Common myeloid progenitor, CD34-positive (primary cell): Measurements from ENCODE around the gene ZFHX3.
"Not testable (repeated sequence)": the region's sequence is repeated elsewhere in the genome, so short reads cannot be mapped to it uniquely, and the experiment has no call there.

Experiments used
- CTCF ChIA-PET: fragments of 350-600 bp; sonication (Branson Sonifier 250); formaldehyde crosslinking; loops from one replicate; lab custom pipeline; 2021; ENCODE audit warnings: antibody characterized with exemption; lab: Charles Lee
- POLR2A ChIA-PET: fragments of 350-600 bp; sonication (Branson Sonifier 250); formaldehyde crosslinking; loops from one replicate; lab custom pipeline; 2021; ENCODE audit warnings: antibody characterized with exemption; lab: Charles Lee
- DNase-seq, 3 donors: peaks; one replicate each; pipeline versions ENCODE4 v3.0.0 to v3.0.0-alpha.2; 2013
- H3K27ac ChIP-seq, 2 experiments: 1 replicate in 1 of 2; 2 replicates in 1 of 2; pipeline ENCODE4 v1.7.0; 2013; ENCODE audit warnings: inconsistent platforms in 2 of 2, low read length in 2 of 2, mild to moderate bottlenecking in 2 of 2, low read depth in 1 of 2, moderate library complexity in 1 of 2; ENCODE audit not compliant: severe bottlenecking in 2 of 2, insufficient read depth in 1 of 2, poor library complexity in 1 of 2
- H3K27me3 ChIP-seq, 5 experiments: replicated peaks in 2 of 5; 1 replicate in 3 of 5; 2 replicates in 2 of 5; pipeline versions ENCODE4 v1.6.1 to v1.7.0; 2013; ENCODE audit warnings: low read length in 4 of 5, mild to moderate bottlenecking in 2 of 5, moderate library complexity in 2 of 5, inconsistent platforms in 1 of 5; ENCODE audit not compliant: insufficient read depth in 5 of 5, control insufficient read depth in 4 of 5
- H3K36me3 ChIP-seq, 4 experiments: 1 replicate in 2 of 4; 2 replicates in 2 of 4; pipeline versions ENCODE4 v1.6.1 to v1.7.0; 2013; ENCODE audit warnings: low read length in 3 of 4, control low read depth in 1 of 4, mild to moderate bottlenecking in 1 of 4; ENCODE audit not compliant: control insufficient read depth in 4 of 4, insufficient read depth in 4 of 4
- H3K4me1 ChIP-seq, 4 experiments: 1 replicate in 3 of 4; 2 replicates in 1 of 4; pipeline versions ENCODE4 v1.6.1 to v1.7.1; 2013; ENCODE audit warnings: low read length in 3 of 4, mild to moderate bottlenecking in 3 of 4, control low read depth in 1 of 4, inconsistent platforms in 1 of 4, moderate library complexity in 1 of 4; ENCODE audit not compliant: control insufficient read depth in 4 of 4, insufficient read depth in 4 of 4; ENCODE audit errors: control extremely low read depth in 1 of 4
- H3K4me3 ChIP-seq, 7 experiments: 1 replicate in 4 of 7; 2 replicates in 3 of 7; pipeline versions ENCODE4 v1.5.1 to v1.7.0; 2013; ENCODE audit warnings: mild to moderate bottlenecking in 7 of 7, low read length in 6 of 7, moderate library complexity in 6 of 7, inconsistent platforms in 2 of 7, low read depth in 2 of 7, control low read depth in 1 of 7; ENCODE audit not compliant: insufficient read depth in 4 of 7, control insufficient read depth in 1 of 7; ENCODE audit errors: extremely low read depth in 1 of 7
- H3K9me3 ChIP-seq, 5 experiments: 1 replicate in 4 of 5; 2 replicates in 1 of 5; pipeline versions ENCODE4 v1.6.1 to v1.7.1; 2013; ENCODE audit warnings: low read length in 4 of 5, mild to moderate bottlenecking in 2 of 5, inconsistent platforms in 1 of 5, low read depth in 1 of 5, moderate library complexity in 1 of 5; ENCODE audit not compliant: control insufficient read depth in 4 of 5, insufficient read depth in 2 of 5; ENCODE audit errors: control extremely low read depth in 1 of 5
- WGBS: methylation state at CpG from one replicate; pipeline ENCODE4 v1.1.5; 2013; ENCODE audit not compliant: insufficient coverage; 5-methylcytosine and 5-hydroxymethylcytosine counted together

The ZFHX3 gene

GRCh38 chr16:72996291-72997062 is 51.5 kb downstream of the ZFHX3 start:
- POLR2A ChIA-PET: no interaction called here

GRCh38 chr16:72995882-72996270 is 52.1 kb downstream of the ZFHX3 start:
- 97% methylated on average over 4 of the region's 9 CpGs for WGBS
- H3K4me1 ChIP-seq, DNase-seq, H3K9me3 ChIP-seq, H3K36me3 ChIP-seq, H3K27me3 ChIP-seq, POLR2A ChIA-PET, H3K27ac ChIP-seq, H3K4me3 ChIP-seq: not testable (repeated sequence)
- CTCF ChIA-PET: interaction anchor here (1.0 to 2.2 kb wide), 3 partner anchors 9 to 57 kb away, joined by 4 to 6 read pairs (median 4); no protein-coding TSS in a partner anchor

More at GRCh38 chr16:72996291-72997062, 51.5 kb downstream of the ZFHX3 start:
- no peak overlapping the region for H3K27ac ChIP-seq
- H3K36me3 ChIP-seq: no peaks in the 10 kb centered on the region
- 93% methylated on average over 10 of the region's 11 CpGs for WGBS
- no peak overlapping the region for H3K4me3 ChIP-seq
- CTCF ChIA-PET: interaction anchor here (0.7 to 2.2 kb wide), 2 partner anchors 10 to 200 kb away, joined by 3 to 6 read pairs; no protein-coding TSS in a partner anchor
- H3K9me3 ChIP-seq: peaks cover 0 to 6% (median 4%) of the 10 kb centered on the region in 5 experiments
- H3K27me3 ChIP-seq: no peaks in the 10 kb centered on the region
- no peak for DNase-seq
- H3K4me1 ChIP-seq: no peaks in the 10 kb centered on the region

GRCh38 chr16:72995151-72995881 is 52.6 kb downstream of the ZFHX3 start:
- CTCF ChIA-PET: interaction anchor here (1.0 to 2.2 kb wide), 6 partner anchors 9 to 56 kb away, joined by 3 to 6 read pairs (median 4); partner anchors contain the start of gene ZFHX3
- DNase-seq: peak; percentile 19 to 54 (median 52)
- 89% methylated on average over 13 of the region's 18 CpGs for WGBS

GRCh38 chr16:72992142-72992601 is 55.8 kb downstream of the ZFHX3 start:
- Histone ChIP-seq H3K4me1 (peaks cover 0 to 12% (median 8%) of the 10 kb centered on the region in 4 experiments), H3K27ac (no peak overlapping the region), H3K27me3 (no peaks in the 10 kb centered on the region), H3K36me3 (no peaks in the 10 kb centered on the region), H3K9me3 (no peaks in the 10 kb centered on the region), H3K4me3 (no peak overlapping the region)
- ChIA-PET CTCF (no interaction called here), POLR2A (no interaction called here)
- no peak for DNase-seq
- WGBS: 97% methylated on average over 5 of the region's 6 CpGs

More at GRCh38 chr16:72995151-72995881, 52.6 kb downstream of the ZFHX3 start:
- POLR2A ChIA-PET: no interaction called here
- H3K27me3 ChIP-seq: no peaks in the 10 kb centered on the region
- H3K36me3 ChIP-seq: no peaks in the 10 kb centered on the region
- no peak overlapping the region for H3K27ac ChIP-seq
- H3K4me3 ChIP-seq: no peak overlapping the region
- H3K4me1 ChIP-seq: peaks cover 0 to 4% (median 3%) of the 10 kb centered on the region in 4 experiments
- no peaks in the 10 kb centered on the region for H3K9me3 ChIP-seq

GRCh38 chr16:72991644-72992043 is 56.3 kb downstream of the ZFHX3 start:
- no peaks in the 10 kb centered on the region for H3K9me3 ChIP-seq
- H3K4me3 ChIP-seq: no peak overlapping the region
- H3K27me3 ChIP-seq: no peaks in the 10 kb centered on the region
- H3K36me3 ChIP-seq: no peaks in the 10 kb centered on the region
- POLR2A ChIA-PET: no interaction called here
- CTCF ChIA-PET: no interaction called here
- WGBS: 100% methylated on average over 2 of the region's 6 CpGs
- H3K4me1 ChIP-seq: peaks cover 0 to 12% (median 8%) of the 10 kb centered on the region in 4 experiments
- DNase-seq: no peak
- no peak overlapping the region for H3K27ac ChIP-seq

- ChIA-PET POLR2A (no interaction called here), CTCF (no interaction called here)
- no peak overlapping the region for H3K27ac ChIP-seq
- WGBS: 100% methylated on average over 2 of the region's 2 CpGs
- DNase-seq: no peak
- no peaks in the 10 kb centered on the region for H3K36me3 ChIP-seq
- H3K4me3 ChIP-seq: no peak overlapping the region
- peaks cover 0 to 12% (median 8%) of the 10 kb centered on the region in 4 experiments for H3K4me1 ChIP-seq
- no peaks in the 10 kb centered on the region for H3K27me3 ChIP-seq
- H3K9me3 ChIP-seq: no peaks in the 10 kb centered on the region
These were observed 56.7 kb downstream of the ZFHX3 start for GRCh38 chr16:72991211-72991610.
